Measurements from ENCODE around the gene WIPI1.
"Not testable (repeated sequence)": the region's sequence is repeated elsewhere in the genome, so short reads cannot be mapped to it uniquely, and the experiment has no call there.

The WIPI1 gene

GRCh38 chr17:68497885-68498319 lies 40.6 kb upstream of the WIPI1 start:
- Histone ChIP-seq H3K4me1 (ENCODE audit: control insufficient read depth, low read depth, low read length) (no peaks in the 10 kb centered on the region), H3K27me3 (ENCODE audit: insufficient read depth, low read length, poor library complexity) (no peaks in the 10 kb centered on the region), H4K5ac (ENCODE audit: low read length) (no peak overlapping the region), H3K18ac (ENCODE audit: low read length) (no peak overlapping the region), H3K4ac (ENCODE audit: low read depth, low read length) (no peak overlapping the region), H2BK15ac (replicated peaks; ENCODE audit: low read depth) (no peak overlapping the region), H3K4me2 (ENCODE audit: low read length) (no peak overlapping the region), H3K56ac (ENCODE audit: low read length) (no peak overlapping the region), H2AK5ac (ENCODE audit: low read length) (no peak overlapping the region), H3K36me3 (ENCODE audit: control insufficient read depth, insufficient read depth, low read length) (no peaks in the 10 kb centered on the region), H3K9ac (ENCODE audit: low read length) (no peak overlapping the region), H4K8ac (ENCODE audit: low read depth, low read length) (no peak overlapping the region), H3K27ac (ENCODE audit: low read depth, low read length) (no peak overlapping the region), H3K4me3 (ENCODE audit: low read length) (no peak overlapping the region), H3K23ac (ENCODE audit: low read length) (no peak overlapping the region), H2BK5ac (ENCODE audit: low read length) (no peak overlapping the region), H3K79me1 (ENCODE audit: low read length) (no peaks in the 10 kb centered on the region), H3K79me2 (ENCODE audit: control insufficient read depth, insufficient read depth, low read length) (no peaks in the 10 kb centered on the region), H2BK120ac (ENCODE audit: low read depth, low read length) (no peak overlapping the region)
- no peak for DNase-seq
- WGBS (ENCODE audit: extremely low coverage, insufficient coverage, low lambda C conversion rate) = no CpG with 5 or more reads among the region's 3 CpGs

- no CpG with 5 or more reads among the region's 4 CpGs for WGBS (ENCODE audit: extremely low coverage, insufficient coverage, low lambda C conversion rate)
- Histone ChIP-seq H3K36me3 (ENCODE audit: control insufficient read depth, insufficient read depth, low read length) (no peaks in the 10 kb centered on the region), H3K4me2 (ENCODE audit: low read length) (no peak overlapping the region), H2BK15ac (replicated peaks; ENCODE audit: low read depth) (no peak overlapping the region), H3K4ac (ENCODE audit: low read depth, low read length) (no peak overlapping the region), H2BK120ac (ENCODE audit: low read depth, low read length) (no peak overlapping the region), H3K27me3 (ENCODE audit: insufficient read depth, low read length, poor library complexity) (no peaks in the 10 kb centered on the region), H2BK5ac (ENCODE audit: low read length) (no peak overlapping the region), H3K56ac (ENCODE audit: low read length) (no peak overlapping the region), H3K79me2 (ENCODE audit: control insufficient read depth, insufficient read depth, low read length) (no peaks in the 10 kb centered on the region), H3K27ac (ENCODE audit: low read depth, low read length) (no peak overlapping the region), H3K4me3 (ENCODE audit: low read length) (no peak overlapping the region), H4K8ac (ENCODE audit: low read depth, low read length) (no peak overlapping the region), H4K5ac (ENCODE audit: low read length) (no peak overlapping the region), H3K4me1 (ENCODE audit: control insufficient read depth, low read depth, low read length) (no peaks in the 10 kb centered on the region), H3K9ac (ENCODE audit: low read length) (no peak overlapping the region), H3K23ac (ENCODE audit: low read length) (no peak overlapping the region), H3K18ac (ENCODE audit: low read length) (no peak overlapping the region), H2AK5ac (ENCODE audit: low read length) (no peak overlapping the region), H3K79me1 (ENCODE audit: low read length) (no peaks in the 10 kb centered on the region)
- DNase-seq = no peak
Observed at GRCh38 chr17:68495081-68495480, 37.8 kb upstream of the WIPI1 start.

- H4K5ac ChIP-seq (ENCODE audit: low read length); H2BK120ac ChIP-seq (ENCODE audit: low read depth, low read length); H3K4me1 ChIP-seq (ENCODE audit: control insufficient read depth, low read depth, low read length); H2AK5ac ChIP-seq (ENCODE audit: low read length); H4K8ac ChIP-seq (ENCODE audit: low read depth, low read length); H3K27ac ChIP-seq (ENCODE audit: low read depth, low read length); H2BK15ac ChIP-seq (replicated peaks; ENCODE audit: low read depth); H3K4me2 ChIP-seq (ENCODE audit: low read length); DNase-seq; H3K79me1 ChIP-seq (ENCODE audit: low read length); H3K9ac ChIP-seq (ENCODE audit: low read length); H3K23ac ChIP-seq (ENCODE audit: low read length); H3K4ac ChIP-seq (ENCODE audit: low read depth, low read length); H3K56ac ChIP-seq (ENCODE audit: low read length); H3K4me3 ChIP-seq (ENCODE audit: low read length); H3K79me2 ChIP-seq (ENCODE audit: control insufficient read depth, insufficient read depth, low read length); H2BK5ac ChIP-seq (ENCODE audit: low read length); H3K18ac ChIP-seq (ENCODE audit: low read length); H3K36me3 ChIP-seq (ENCODE audit: control insufficient read depth, insufficient read depth, low read length); H3K27me3 ChIP-seq (ENCODE audit: insufficient read depth, low read length, poor library complexity): not testable (repeated sequence)
- no CpG with 5 or more reads among the region's 8 CpGs for WGBS (ENCODE audit: extremely low coverage, insufficient coverage, low lambda C conversion rate)
Observed at GRCh38 chr17:68492394-68493054, 35.2 kb upstream of the WIPI1 start.

DNA sequence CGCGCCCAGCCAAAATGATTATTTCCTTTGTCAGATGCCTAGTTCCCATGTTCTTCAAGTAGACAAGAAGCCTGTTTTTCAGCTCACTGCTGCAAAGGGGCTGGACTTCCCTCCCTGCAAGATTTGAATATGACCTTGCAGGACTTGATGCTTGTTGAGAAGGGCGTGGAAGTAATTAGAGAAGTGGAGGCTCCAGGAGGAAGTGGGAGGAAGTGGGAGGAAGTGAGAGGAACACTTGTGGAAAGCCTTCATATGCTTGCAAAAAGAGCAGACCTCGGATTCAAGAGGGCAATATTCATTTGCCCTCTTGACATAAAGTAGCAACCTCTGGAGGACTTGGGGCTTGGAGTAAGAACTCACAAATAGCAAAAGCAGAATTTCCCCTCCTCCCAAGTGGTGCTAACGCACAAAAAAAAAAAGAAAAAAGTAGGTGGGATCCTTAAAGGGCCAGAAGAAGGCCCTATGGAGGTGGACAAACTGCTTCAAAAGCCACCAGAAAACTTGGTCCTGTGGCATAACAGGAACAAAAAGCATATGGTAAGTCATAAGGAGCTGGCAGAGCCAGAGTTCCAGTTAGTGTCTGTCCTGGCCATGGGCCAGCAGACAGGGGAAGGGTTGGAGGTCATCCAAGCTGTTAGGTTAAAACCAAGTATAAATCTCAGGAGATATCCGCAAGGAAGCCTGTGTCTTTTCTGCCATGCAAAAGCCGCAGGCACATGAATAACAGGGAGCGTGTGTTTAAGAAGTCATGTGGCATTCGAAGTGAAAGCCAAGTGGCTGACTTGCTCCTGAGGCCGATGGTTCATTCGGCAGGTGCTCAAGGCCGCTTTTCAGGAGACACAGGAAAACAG lies 34.3 kb upstream of the WIPI1 start:
- Histone ChIP-seq H3K79me2 (ENCODE audit: control insufficient read depth, insufficient read depth, low read length) (no peaks in the 10 kb centered on the region), H3K4ac (ENCODE audit: low read depth, low read length) (no peak overlapping the region), H3K4me3 (ENCODE audit: low read length) (no peak overlapping the region), H3K36me3 (ENCODE audit: control insufficient read depth, insufficient read depth, low read length) (no peaks in the 10 kb centered on the region), H3K27me3 (ENCODE audit: insufficient read depth, low read length, poor library complexity) (no peaks in the 10 kb centered on the region), H3K9ac (ENCODE audit: low read length) (no peak overlapping the region), H3K4me1 (ENCODE audit: control insufficient read depth, low read depth, low read length) (no peaks in the 10 kb centered on the region), H4K5ac (ENCODE audit: low read length) (no peak overlapping the region), H2BK120ac (ENCODE audit: low read depth, low read length) (no peak overlapping the region), H3K79me1 (ENCODE audit: low read length) (no peaks in the 10 kb centered on the region), H2BK15ac (replicated peaks; ENCODE audit: low read depth) (no peak overlapping the region), H3K56ac (ENCODE audit: low read length) (no peak overlapping the region), H2BK5ac (ENCODE audit: low read length) (no peak overlapping the region), H3K4me2 (ENCODE audit: low read length) (no peak overlapping the region), H4K8ac (ENCODE audit: low read depth, low read length) (no peak overlapping the region), H3K18ac (ENCODE audit: low read length) (no peak overlapping the region), H2AK5ac (ENCODE audit: low read length) (no peak overlapping the region), H3K23ac (ENCODE audit: low read length) (no peak overlapping the region), H3K27ac (ENCODE audit: low read depth, low read length) (no peak overlapping the region)
- no CpG with 5 or more reads among the region's 12 CpGs for WGBS (ENCODE audit: extremely low coverage, insufficient coverage, low lambda C conversion rate)
- no peak for DNase-seq

DNA sequence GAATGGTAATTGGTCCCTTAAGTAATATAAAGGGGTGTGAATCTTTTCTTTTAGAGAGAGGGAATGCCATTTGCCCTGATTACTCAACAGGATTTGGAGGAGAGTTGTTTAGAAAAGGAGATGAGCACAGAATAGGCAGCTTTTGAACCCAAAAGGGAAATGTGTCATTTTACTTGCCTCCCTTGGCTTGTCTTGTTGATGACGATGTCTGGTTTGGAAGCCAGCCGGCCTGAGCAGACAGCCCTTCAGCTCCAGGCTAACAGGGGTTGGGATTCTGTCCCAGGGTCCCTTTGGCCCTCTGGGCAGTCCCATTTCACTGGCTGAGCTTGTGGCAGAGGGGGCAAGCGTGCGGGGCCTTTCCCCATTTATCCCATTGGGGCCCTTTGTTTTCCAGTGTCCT lies 32.6 kb upstream of the WIPI1 start:
- Histone ChIP-seq H2AK5ac (ENCODE audit: low read length) (no peak overlapping the region), H3K4me2 (ENCODE audit: low read length) (no peak overlapping the region), H3K79me2 (ENCODE audit: control insufficient read depth, insufficient read depth, low read length) (no peaks in the 10 kb centered on the region), H3K36me3 (ENCODE audit: control insufficient read depth, insufficient read depth, low read length) (no peaks in the 10 kb centered on the region), H3K56ac (ENCODE audit: low read length) (no peak overlapping the region), H3K18ac (ENCODE audit: low read length) (no peak overlapping the region), H4K5ac (ENCODE audit: low read length) (no peak overlapping the region), H4K8ac (ENCODE audit: low read depth, low read length) (no peak overlapping the region), H3K4me3 (ENCODE audit: low read length) (no peak overlapping the region), H3K27ac (ENCODE audit: low read depth, low read length) (no peak overlapping the region), H3K4ac (ENCODE audit: low read depth, low read length) (no peak overlapping the region), H2BK5ac (ENCODE audit: low read length) (no peak overlapping the region), H2BK120ac (ENCODE audit: low read depth, low read length) (no peak overlapping the region), H3K27me3 (ENCODE audit: insufficient read depth, low read length, poor library complexity) (no peaks in the 10 kb centered on the region), H2BK15ac (replicated peaks; ENCODE audit: low read depth) (no peak overlapping the region), H3K4me1 (ENCODE audit: control insufficient read depth, low read depth, low read length) (no peaks in the 10 kb centered on the region), H3K23ac (ENCODE audit: low read length) (no peak overlapping the region), H3K9ac (ENCODE audit: low read length) (no peak overlapping the region), H3K79me1 (ENCODE audit: low read length) (no peaks in the 10 kb centered on the region)
- no peak for DNase-seq
- WGBS (ENCODE audit: extremely low coverage, insufficient coverage, low lambda C conversion rate) = no CpG with 5 or more reads among the region's 4 CpGs
